Esophagus muscularis mucosa (tissue), 4 donors: ENCODE data around the gene STUM.

Source experiments
- CTCF ChIP-seq, 3 experiments: fragments of 200-600 bp in 2 of 3; fragments of 450-650 bp in 1 of 3; sonication (generic) in 2 of 3; IDR thresholded peaks; one replicate each; pipeline ENCODE4 v1.5.1; 2017 to 2019; ENCODE audit warnings: antibody characterized with exemption in 3 of 3, mild to moderate bottlenecking in 2 of 3, moderate library complexity in 1 of 3
- EP300 ChIP-seq: sonication (generic); formaldehyde crosslinking; IDR thresholded peaks from one replicate; pipeline ENCODE4 v1.6.1; 2017; ENCODE audit warnings: antibody characterized with exemption
- POLR2A ChIP-seq: fragments of 450-650 bp; IDR thresholded peaks from one replicate; pipeline ENCODE4 v1.6.1; 2017; ENCODE audit warnings: antibody characterized with exemption, moderate library complexity, mild to moderate bottlenecking, low read depth
- POLR2AphosphoS5 ChIP-seq, 2 donors: sonication (generic); formaldehyde crosslinking; IDR thresholded peaks; one replicate each; pipeline ENCODE4 v1.6.1; 2017; ENCODE audit warnings: antibody characterized with exemption in 2 of 2

DNA sequence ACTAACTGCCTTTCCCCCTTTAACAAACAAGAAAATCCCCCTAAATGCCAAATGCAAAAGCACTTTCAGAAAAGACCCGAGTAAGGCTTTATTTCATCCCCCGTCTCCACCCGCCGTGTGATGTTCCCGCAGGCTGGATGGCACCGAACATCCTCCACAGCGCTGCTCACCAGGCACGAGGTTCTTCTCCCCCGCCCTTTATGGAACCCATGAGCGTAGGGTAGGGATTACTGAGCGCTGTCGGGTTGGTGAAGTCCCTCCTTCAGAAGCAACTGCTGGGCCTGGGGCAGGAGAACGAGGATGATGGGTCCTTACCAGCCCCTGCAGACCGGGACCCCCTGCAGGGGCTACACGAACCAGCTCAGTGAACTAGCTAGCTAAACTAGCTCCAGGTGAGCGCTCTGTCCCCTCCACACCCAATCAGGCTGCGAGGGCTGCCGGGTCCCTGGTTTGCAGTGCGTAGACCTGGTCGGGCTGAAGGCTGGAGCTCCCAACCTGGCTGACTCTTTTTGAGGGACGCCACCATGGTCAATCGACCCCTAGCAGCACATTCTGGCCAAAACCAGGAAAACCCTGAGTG lies 110.1 kb downstream of the STUM start:
- TF ChIP-seq EP300 (no peak), CTCF (IDR thresholded peaks at IDR 0.05) (no peak), POLR2A (no peak), POLR2AphosphoS5 (IDR thresholded peaks at IDR 0.05) (no peak)
